HEK293 (cell line): ENCODE measurements around the gene ATXN2.

Experiments
- CTCF ChIA-PET: fragments of 350-600 bp; formaldehyde crosslinking; extraction: SDS; loops from one replicate; lab custom pipeline; 2021; ENCODE audit warnings: antibody characterized with exemption; lab: Yijun Ruan, JAX
- POLR2A ChIA-PET: fragments of 300-600 bp; formaldehyde crosslinking; extraction: SDS; loops from one replicate; lab custom pipeline; 2020; ENCODE audit warnings: antibody characterized with exemption, inconsistent platforms; lab: Yijun Ruan, JAX
- H3K27ac ChIP-seq: fragments of 200-500 bp; sonication (Bioruptor generic); 2 replicates; pipeline ENCODE4 v1.5.1; 2014; ENCODE audit warnings: low read depth, low read length, control low read depth, inconsistent platforms; ENCODE audit errors: extremely low read depth
- H3K36me3 ChIP-seq, 2 experiments: fragments of 200-500 bp in 1 of 2; sonication (Bioruptor generic) in 1 of 2; 1 replicate in 1 of 2; 2 replicates in 1 of 2; pipeline ENCODE4 v1.5.1; 2014 to 2017; ENCODE audit warnings: inconsistent platforms in 2 of 2, low read length in 2 of 2; ENCODE audit not compliant: control insufficient read depth in 2 of 2, insufficient read depth in 1 of 2
- H3K4me1 ChIP-seq: fragments of 200-500 bp; sonication (Bioruptor generic); 2 replicates; pipeline ENCODE4 v1.5.1; 2014; ENCODE audit warnings: mild to moderate bottlenecking, low read length, inconsistent platforms; ENCODE audit not compliant: control insufficient read depth, insufficient read depth
- H3K4me3 ChIP-seq: 2 replicates; pipeline ENCODE4 v1.5.1; 2011; ENCODE audit warnings: low read depth, mild to moderate bottlenecking, control low read depth, low read length, moderate library complexity
- H3K9me3 ChIP-seq: fragments of 200-500 bp; sonication (Bioruptor generic); 2 replicates; pipeline ENCODE4 v1.5.1; 2014; ENCODE audit warnings: low read depth, low read length, inconsistent platforms; ENCODE audit not compliant: control insufficient read depth, insufficient read depth
- FEZF1 ChIP-seq: fragments of 450-650 bp; formaldehyde crosslinking; IDR thresholded peaks from 2 replicates; pipeline ENCODE4 v1.5.1; 2016; ENCODE audit warnings: missing biosample characterization, missing genetic modification characterization
- KLF1 ChIP-seq: fragments of 450-650 bp; formaldehyde crosslinking; IDR thresholded peaks from 2 replicates; pipeline ENCODE4 v1.5.1; 2016; ENCODE audit warnings: missing biosample characterization, missing genetic modification characterization
- TCF7L2 ChIP-seq: IDR thresholded peaks from 2 replicates; pipeline ENCODE4 v1.6.1; 2011; ENCODE audit warnings: low read depth, mild to moderate bottlenecking, inconsistent platforms, low read length, moderate library complexity, borderline replicate concordance
- TRIM28 ChIP-seq: IDR thresholded peaks from 2 replicates; pipeline ENCODE4 v1.6.1; 2011; ENCODE audit warnings: low read length, control low read depth, borderline replicate concordance
- ZBTB20 ChIP-seq: fragments of 450-650 bp; formaldehyde crosslinking; IDR thresholded peaks from 2 replicates; pipeline ENCODE4 v1.5.1; 2016; ENCODE audit warnings: missing biosample characterization, missing genetic modification characterization
- ZBTB44 ChIP-seq: fragments of 450-650 bp; IDR thresholded peaks from 2 replicates; pipeline ENCODE4 v1.5.1; 2018; ENCODE audit warnings: missing biosample characterization, mild to moderate bottlenecking, missing genetic modification characterization
- ZBTB7A ChIP-seq: fragments of 450-650 bp; formaldehyde crosslinking; IDR thresholded peaks from 2 replicates; pipeline ENCODE4 v1.5.1; 2016; ENCODE audit warnings: low read depth, missing biosample characterization, missing genetic modification characterization
- ZEB2 ChIP-seq: fragments of 450-650 bp; formaldehyde crosslinking; IDR thresholded peaks from 2 replicates; pipeline ENCODE4 v1.5.1; 2016; ENCODE audit warnings: missing biosample characterization, missing genetic modification characterization
- ZFP69B ChIP-seq: fragments of 450-650 bp; formaldehyde crosslinking; IDR thresholded peaks from 2 replicates; pipeline ENCODE4 v1.5.1; 2016; ENCODE audit warnings: missing biosample characterization, missing genetic modification characterization
- ZNF148 ChIP-seq: fragments of 450-650 bp; formaldehyde crosslinking; IDR thresholded peaks from 2 replicates; pipeline ENCODE4 v1.5.0; 2017; ENCODE audit warnings: missing biosample characterization, missing genetic modification characterization, borderline replicate concordance
- ZNF449 ChIP-seq: fragments of 450-650 bp; formaldehyde crosslinking; IDR thresholded peaks from 2 replicates; pipeline ENCODE4 v1.5.1; 2017; ENCODE audit warnings: missing biosample characterization, mild to moderate bottlenecking, missing genetic modification characterization, moderate library complexity
- ZNF473 ChIP-seq: fragments of 450-650 bp; formaldehyde crosslinking; IDR thresholded peaks from 2 replicates; pipeline ENCODE4 v1.5.1; 2017; ENCODE audit warnings: missing biosample characterization, missing genetic modification characterization
- ZNF600 ChIP-seq: fragments of 450-650 bp; formaldehyde crosslinking; IDR thresholded peaks from 2 replicates; pipeline ENCODE4 v1.5.1; 2016; ENCODE audit warnings: missing biosample characterization, missing genetic modification characterization
- ZNF623 ChIP-seq: fragments of 450-650 bp; formaldehyde crosslinking; IDR thresholded peaks from 2 replicates; pipeline ENCODE4 v1.5.1; 2016; ENCODE audit warnings: missing biosample characterization, missing genetic modification characterization
- ZNF670 ChIP-seq: fragments of 450-650 bp; formaldehyde crosslinking; IDR thresholded peaks from 2 replicates; pipeline ENCODE4 v1.5.1; 2016; ENCODE audit warnings: missing biosample characterization, missing genetic modification characterization, low read depth

ATXN2 gene

GRCh38 chr12:111636209-111636945 is 37.3 kb upstream of the ATXN2 start:
- ChIA-PET POLR2A (interaction anchor here (0.6 kb wide), 1 partner anchor 35 kb away, joined by 3 read pairs; no protein-coding TSS in a partner anchor), CTCF (interaction anchor here (0.5 kb wide), 1 partner anchor 322 kb away, joined by 7 read pairs; no protein-coding TSS in a partner anchor)
- peaks cover 0 to 4% of the 10 kb centered on the region in 2 experiments; a peak in 2 of 3 replicates for H3K36me3 ChIP-seq
- H3K4me3 ChIP-seq, result no peak overlapping the region
- H3K27ac ChIP-seq, result peak overlapping the region; percentile 65
- H3K4me1 ChIP-seq, result peaks cover 16% of the 10 kb centered on the region
- no peaks in the 10 kb centered on the region for H3K9me3 ChIP-seq
- no peak for TF ChIP-seq ZBTB20
- TF ChIP-seq TRIM28, result 0 out of 2 replicates have a peak, but pooled peaks have one; percentile 49
- peak; percentile 30; the same call in 1 of the 2 replicates for TF ChIP-seq FEZF1 (tag by site-specific recombination)
- 0 out of 2 replicates have a peak, but pooled peaks have one; percentile 11 for TF ChIP-seq ZNF449 (tag by site-specific recombination)
- TF ChIP-seq ZBTB44 (tag by site-specific recombination), result peak; percentile 92
- TF ChIP-seq TCF7L2, result no peak
- TF ChIP-seq ZFP69B (tag by site-specific recombination), result no peak

GRCh38 chr12:111635524-111635923 is 36.4 kb upstream of the ATXN2 start:
- no peak for TF ChIP-seq ZBTB7A (tag by site-specific recombination)
- TF ChIP-seq ZNF670 (tag by site-specific recombination), result no peak
- TF ChIP-seq ZNF148, result no peak
- no peak for TF ChIP-seq ZNF473 (tag by site-specific recombination)
- no peak for TF ChIP-seq ZEB2 (tag by site-specific recombination)
- TF ChIP-seq ZNF600 (tag by site-specific recombination), result 0 out of 2 replicates have a peak, but pooled peaks have one; percentile 8
- ChIA-PET POLR2A (no interaction called here), CTCF (interaction anchor here (0.6 kb wide), 1 partner anchor 107 kb away, joined by 4 read pairs; no protein-coding TSS in a partner anchor)
- Histone ChIP-seq H3K4me1 (peaks cover 16% of the 10 kb centered on the region), H3K27ac (peak overlapping the region; percentile 65; the same call in 1 of the 2 replicates), H3K4me3 (no peak overlapping the region), H3K9me3 (no peaks in the 10 kb centered on the region), H3K36me3 (peaks cover 0 to 2% of the 10 kb centered on the region in 2 experiments; a peak in 2 of 3 replicates)

- no peaks in the 10 kb centered on the region for H3K4me1 ChIP-seq
- H3K9me3 ChIP-seq, result no peaks in the 10 kb centered on the region
- no peak overlapping the region for H3K4me3 ChIP-seq
- H3K36me3 ChIP-seq, result no peaks in the 10 kb centered on the region
- ChIA-PET POLR2A (no interaction called here), CTCF (interaction anchor here (0.7 to 1.8 kb wide), 2 partner anchors 15 to 168 kb away, joined by 4 to 7 read pairs; no protein-coding TSS in a partner anchor)
- no peak overlapping the region for H3K27ac ChIP-seq
- peak; percentile 86 for TF ChIP-seq ZNF623
- no peak for TF ChIP-seq KLF1 (tag by site-specific recombination)
Measured at GRCh38 chr12:111628505-111629260, 29.6 kb upstream of the ATXN2 start.
